GM18498 (cell line): ENCODE measurements around the gene TEKT5.
"Not testable (repeated sequence)": the region's sequence is repeated elsewhere in the genome, so short reads cannot be mapped to it uniquely, and the experiment has no call there.

Experiments
- ATAC-seq: cut with Tn5 transposase; IDR thresholded peaks from one replicate; pipeline ENCODE4 v1.9.1; 2021; ENCODE audit warnings: mild to moderate bottlenecking, moderate library complexity; ENCODE audit not compliant: unreplicated experiment

Gene TEKT5

DNA sequence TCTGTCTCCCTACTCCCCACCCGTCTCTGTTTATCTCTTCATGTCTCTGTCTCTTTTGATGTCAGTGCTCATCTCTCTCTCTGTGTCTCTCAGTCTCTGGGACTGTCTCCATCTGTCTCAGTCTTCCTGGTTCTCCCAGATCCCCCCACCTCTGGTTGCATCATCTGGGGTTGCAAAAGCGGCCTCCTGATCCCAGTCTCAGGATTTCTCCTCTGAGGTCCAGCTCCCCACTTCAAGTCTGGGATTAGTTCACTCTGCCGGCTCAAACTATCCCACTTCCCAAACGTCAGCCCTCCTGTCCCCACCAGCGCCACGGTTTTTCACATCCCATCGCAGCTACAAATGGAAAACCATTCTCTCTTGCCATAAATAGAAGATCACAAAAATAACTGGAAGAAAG, 9.0 kb downstream of the TEKT5 start:
- ATAC-seq = no peak

DNA sequence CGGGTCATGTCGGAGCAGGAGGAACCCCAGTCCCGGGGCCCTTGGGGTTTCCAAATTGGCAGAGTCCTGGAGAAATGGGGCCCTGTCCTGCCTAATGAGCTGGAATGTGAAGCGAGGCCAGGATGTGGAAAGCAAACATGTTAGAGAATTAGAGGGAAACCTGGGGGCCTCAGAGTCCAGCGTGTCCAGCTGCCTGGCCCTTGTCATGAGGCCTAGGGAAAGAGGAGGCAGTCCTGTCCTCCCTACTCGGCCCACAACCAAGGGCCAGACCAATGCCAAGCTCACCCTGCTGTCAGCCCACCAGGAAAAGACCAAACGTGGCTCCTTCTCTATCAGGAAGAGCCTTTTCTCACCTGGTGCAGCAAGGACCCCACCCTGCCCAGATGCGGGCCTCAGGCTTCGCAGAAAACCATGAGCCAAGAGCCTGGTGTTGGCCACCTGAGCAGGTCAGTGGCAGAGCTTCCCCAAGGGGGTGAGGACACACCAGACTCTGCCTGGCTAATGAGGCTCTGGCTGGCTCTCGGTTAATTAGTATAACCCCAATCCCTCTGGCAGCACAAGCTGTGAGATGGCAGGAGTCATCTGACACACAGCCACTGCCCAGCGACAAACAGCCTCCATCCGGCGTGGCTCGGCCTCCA, 10.1 kb downstream of the TEKT5 start:
- no peak for ATAC-seq

GRCh38 chr16:10683170-10683569, 11.6 kb downstream of the TEKT5 start:
- no peak for ATAC-seq

DNA sequence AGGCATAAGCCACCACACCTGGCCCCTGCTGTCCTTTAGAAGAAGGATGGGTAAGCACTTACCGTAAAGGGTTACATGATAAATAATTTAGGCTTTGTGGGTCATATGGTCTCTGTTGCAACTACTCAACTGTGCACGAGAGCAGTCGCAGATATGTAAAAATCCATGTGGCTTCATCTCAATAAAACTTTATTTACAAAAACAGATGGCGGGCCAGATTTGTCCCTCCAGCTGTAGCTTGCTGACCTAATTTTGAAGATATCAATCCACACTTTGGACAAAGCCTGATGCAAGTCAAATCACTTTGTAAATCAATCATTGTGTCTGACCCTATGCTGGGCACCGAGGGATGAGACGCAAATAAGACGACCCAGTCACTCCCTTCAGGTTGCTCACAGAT, 12.1 kb downstream of the TEKT5 start:
- ATAC-seq = no peak

DNA sequence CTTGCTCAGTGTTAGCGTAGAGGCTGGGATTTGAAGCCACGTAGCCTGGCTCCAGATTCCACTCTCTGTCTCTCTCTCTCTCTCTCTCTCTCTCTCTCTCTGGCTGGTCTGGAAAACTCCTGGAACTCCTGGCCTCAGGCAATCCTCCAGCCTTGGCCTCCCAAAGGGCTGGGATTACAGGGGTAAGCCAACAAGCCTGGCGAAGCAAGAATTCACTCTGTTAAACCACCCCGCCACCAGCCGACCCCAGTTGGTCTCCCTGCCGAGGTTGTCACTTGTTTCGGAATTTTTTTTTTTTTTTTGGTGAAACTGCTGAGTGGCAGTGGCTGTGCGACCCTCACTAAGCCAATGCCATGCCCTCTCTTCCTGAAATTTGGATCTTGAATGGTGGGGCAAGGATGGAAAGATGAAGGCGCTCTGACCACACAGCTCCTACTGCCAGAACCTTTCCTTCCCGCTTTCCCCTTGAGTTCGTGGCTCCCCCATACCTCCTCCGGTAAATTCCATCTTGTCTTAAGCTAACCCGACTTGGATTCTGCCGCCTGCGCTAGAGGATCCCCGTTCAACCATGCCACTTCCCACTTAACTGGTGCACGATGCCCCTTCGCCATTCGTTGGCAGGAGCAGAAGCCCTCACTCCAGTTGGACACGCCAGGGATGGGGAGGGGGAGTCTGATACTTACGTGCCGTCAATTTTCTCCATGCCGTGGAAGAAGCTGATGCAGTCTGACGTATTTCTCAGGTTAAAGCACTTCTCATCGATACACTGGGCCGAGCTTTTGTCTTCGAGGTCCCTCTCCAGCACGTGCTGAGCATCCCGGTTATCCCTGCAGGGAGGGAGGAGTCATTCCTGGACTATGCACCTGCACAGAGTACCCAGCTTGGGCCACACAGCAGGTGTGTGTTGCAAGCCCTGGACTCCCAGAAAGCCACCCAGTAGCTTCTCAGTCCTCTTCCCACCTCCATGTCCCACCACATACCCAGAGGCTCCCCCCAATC, 13.1 kb downstream of the TEKT5 start:
- no peak for ATAC-seq

DNA sequence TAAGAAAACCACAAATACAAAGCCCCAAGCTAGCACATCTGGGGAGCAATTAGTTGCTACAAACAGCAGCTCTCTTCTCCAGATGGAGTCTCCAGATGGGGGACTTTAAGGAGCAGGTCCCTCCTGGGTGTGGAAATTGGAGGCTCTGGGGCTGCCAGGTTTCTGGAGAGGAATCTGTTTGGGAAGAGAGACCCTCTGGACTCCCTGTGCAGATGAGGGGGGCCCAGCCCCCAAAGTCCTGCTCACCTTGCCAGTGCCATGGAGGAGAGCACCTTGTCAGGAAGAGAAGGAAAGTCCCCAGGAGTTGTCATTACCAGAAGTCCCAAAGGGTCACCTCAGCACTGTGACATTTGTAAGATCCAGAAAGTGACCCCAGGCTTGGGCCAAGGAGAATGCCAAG, 14.8 kb downstream of the TEKT5 start:
- ATAC-seq = no peak

DNA sequence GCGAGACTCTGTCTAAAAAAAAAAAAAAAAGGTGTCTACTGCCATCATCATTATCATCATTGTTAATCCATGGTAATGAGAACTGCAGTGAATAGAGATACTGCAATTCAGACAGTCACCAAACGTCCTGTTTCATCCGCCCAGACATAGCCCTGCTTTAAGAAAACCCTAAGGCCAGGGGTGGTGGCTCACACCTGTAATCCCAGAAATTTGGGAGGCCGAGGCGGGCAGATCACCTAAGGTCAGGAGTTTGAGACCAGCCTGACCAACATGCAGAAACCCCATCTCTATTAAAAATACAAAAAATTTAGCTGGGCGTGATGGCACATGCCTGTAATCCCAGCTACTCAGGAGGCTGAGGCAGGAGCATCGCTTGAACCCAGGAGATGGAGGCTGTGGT, 15.3 kb downstream of the TEKT5 start:
- not testable (repeated sequence) for ATAC-seq

GRCh38 chr16:10678655-10679054, 16.1 kb downstream of the TEKT5 start:
- no peak for ATAC-seq

DNA sequence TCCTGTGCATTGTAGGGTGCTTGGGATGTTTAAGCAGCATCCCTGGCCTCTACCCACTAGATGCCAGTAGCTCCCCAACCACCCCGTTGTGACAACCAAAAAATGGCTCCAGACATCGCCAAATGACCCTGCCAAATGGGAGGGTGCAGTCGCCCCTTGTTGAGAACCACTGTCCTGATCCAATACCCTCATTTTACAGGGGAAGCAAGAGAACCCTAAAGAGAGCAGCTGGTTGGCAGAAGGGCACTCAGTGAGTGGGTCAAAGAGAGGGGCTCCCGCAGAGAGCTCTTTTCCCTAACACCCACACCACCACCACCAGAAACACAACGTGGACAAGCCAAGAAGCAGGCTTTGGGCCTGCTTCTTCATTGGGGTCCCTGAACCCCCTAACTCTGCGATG, 18.4 kb downstream of the TEKT5 start:
- no peak for ATAC-seq

GRCh38 chr16:10675861-10676260, 18.9 kb downstream of the TEKT5 start:
- ATAC-seq = no peak

DNA sequence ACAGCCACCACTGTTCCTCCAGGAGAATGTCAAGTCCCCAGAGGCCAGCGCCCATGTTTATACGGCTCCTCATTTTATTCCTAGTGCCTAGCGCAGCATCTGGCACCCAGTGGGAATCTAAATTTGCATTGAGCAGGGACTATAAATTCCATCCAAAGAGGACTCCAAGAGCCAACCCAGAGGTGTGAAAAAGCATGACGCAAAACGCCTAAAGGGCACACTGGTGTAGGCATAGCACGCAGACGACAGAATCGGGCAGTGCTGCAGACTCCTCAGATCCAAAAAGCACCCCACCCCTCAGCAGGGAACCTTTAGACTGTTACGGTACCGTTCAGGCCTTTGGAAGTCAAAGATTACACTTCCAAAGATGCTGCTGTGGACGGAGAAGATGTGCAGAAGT, 19.5 kb downstream of the TEKT5 start:
- no peak for ATAC-seq

GRCh38 chr16:10671729-10672128, 23.0 kb downstream of the TEKT5 start:
- ATAC-seq = no peak

GRCh38 chr16:10669791-10670190, 24.9 kb downstream of the TEKT5 start:
- no peak for ATAC-seq

DNA sequence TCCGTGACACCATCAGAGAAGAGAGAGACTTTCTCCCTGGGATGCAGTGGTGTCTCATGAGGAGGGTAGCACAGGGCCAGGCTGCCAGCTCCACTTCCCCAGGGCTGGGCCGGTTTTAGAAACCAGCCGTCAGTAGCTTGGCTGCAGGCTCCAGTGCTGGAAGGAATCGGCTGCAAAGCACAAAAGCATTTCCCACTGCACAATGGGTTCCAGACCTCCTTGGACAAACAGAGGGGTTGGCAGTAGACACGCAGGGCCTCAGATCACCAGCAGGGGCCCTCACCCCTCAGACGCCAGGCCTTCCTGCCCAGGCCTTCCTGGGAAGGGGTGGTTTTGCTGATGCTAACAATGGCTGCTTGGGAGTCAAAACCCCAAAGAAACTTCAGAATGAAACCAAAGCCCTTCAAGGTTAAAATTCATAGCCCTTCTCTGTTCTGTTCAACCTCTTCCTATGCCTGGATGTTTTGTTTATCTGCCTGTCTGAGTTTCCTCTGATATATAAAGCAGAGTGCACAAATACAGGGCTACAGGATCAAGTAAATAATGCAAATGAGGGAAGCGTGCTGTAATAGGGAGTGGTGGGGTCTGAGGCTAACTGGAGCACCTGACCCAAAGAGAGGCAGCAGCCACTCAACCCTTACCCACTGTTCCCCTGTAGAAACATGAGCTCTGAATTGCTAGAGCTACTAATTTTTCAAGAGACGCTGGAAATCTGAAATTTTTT, 26.2 kb downstream of the TEKT5 start:
- no peak for ATAC-seq

DNA sequence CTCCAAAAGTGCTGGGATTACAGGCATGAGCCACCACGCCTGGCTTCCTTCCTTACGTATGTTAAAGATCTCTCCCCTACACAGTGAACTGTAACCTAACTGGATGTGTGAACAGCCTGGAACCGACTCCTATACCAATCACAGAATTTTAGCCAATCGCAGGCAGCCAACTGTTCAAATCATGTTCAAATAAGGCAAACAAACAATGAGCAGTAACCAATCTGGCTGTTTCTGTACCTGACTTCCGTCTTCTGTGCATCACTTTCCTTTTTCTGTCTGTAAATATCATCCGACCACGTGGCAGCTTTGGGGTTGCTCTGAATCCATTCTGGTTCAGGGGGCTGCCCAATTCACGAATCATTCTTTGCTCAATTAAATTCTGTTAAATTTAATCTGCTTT, 27.5 kb downstream of the TEKT5 start:
- no peak for ATAC-seq

DNA sequence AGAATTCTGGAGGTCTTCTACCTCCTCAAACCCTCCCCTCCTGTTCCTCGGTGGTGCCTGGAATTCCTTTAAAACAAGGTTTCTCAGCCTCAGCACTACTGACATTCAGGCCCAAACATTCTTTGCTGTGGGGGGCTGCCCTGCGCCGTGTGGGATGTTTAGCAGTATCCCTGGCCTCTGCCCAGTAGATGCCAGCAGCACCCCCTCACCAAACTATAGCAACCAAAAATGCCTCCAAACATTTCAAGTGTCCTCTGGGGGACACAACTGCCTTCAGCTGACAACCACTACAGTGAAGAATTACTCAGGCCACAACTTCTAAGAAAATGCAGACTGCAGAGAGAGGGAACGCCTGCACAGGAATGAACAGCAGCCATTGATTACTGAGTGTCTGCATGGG, 28.4 kb downstream of the TEKT5 start:
- no peak for ATAC-seq

- no peak for ATAC-seq
Observed at GRCh38 chr16:10665166-10665565, 29.6 kb downstream of the TEKT5 start.

GRCh38 chr16:10664720-10665126, 30.0 kb downstream of the TEKT5 start:
- no peak for ATAC-seq

- ATAC-seq = no peak
Observed at GRCh38 chr16:10663744-10664143, 31.0 kb downstream of the TEKT5 start.

DNA sequence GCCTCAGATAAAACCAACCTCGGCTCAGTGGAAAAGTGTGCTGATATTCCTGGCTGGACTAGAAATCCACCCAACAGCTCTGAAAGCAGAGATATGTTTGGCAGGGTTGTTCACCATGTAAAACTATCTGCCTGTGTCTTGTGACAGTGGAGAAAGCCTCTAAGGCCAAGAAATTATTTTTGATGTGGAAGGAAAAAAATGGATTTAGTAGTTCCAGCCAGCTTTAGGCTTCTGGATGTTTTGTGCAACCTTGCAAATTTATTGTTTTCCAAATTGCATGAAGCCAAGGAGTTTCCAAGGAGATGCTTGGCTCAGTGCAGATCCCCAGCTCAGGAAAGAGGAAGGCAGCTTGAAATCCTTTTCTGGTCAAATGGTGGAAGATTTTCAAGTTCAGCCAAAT, 31.6 kb downstream of the TEKT5 start:
- no peak for ATAC-seq

DNA sequence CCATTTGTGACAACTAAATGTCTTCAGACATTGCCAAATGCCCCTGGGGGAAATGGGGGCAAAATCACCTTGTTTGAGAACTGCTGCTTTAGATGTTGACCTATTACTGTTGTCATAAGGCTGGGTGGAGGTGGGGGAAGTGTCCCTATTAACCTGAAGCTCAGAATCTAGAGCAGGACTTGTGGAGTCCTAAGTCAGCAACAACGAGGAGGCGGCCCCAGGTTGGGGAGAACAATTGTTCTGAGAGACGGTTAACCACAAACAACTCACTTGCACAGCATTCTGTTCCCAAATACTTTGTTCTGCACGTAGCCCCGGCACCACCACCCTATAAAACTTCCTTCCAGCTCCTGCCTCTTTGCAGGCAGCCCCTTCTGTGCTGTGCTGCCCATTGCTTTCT, 32.5 kb downstream of the TEKT5 start:
- ATAC-seq = no peak

GRCh38 chr16:10661737-10662136, 33.0 kb downstream of the TEKT5 start:
- ATAC-seq = no peak
